ENCODE results near the gene MYH6. TPM values are rescaled to one million over a fixed set of nuclear protein-coding genes. Genes with fewer than 3 reads are reported as not detected.

Gene MYH6
- total RNA-seq, 1 donor from 2014 or later, result not detected

DNA sequence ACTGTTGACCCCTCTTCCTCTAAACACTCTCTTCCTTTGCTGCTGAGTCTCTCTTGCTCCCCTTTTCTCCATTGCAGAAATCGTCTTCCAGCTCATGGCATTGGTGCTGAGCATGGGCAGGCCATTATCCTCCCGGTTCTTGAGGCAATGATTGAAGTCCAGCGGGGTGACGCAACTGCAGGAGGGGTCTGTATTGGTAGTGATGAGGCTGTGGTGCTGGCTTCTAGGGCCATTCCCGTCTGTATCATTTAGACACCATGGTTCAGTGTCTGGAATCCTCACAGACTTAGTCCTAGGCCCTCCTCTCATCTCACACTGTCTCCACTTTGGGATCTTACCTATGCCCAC is 54.7 kb downstream of the MYH6 start:
- H3K4me1 ChIP-seq, result peaks cover 20% of the 10 kb centered on the region
- no peaks in the 10 kb centered on the region for H3K9me3 ChIP-seq
- intact Hi-C loops (cut with DNase I), result no loop called here
- H3K27me3 ChIP-seq, result no peaks in the 10 kb centered on the region
- TF ChIP-seq, protein P1, sequence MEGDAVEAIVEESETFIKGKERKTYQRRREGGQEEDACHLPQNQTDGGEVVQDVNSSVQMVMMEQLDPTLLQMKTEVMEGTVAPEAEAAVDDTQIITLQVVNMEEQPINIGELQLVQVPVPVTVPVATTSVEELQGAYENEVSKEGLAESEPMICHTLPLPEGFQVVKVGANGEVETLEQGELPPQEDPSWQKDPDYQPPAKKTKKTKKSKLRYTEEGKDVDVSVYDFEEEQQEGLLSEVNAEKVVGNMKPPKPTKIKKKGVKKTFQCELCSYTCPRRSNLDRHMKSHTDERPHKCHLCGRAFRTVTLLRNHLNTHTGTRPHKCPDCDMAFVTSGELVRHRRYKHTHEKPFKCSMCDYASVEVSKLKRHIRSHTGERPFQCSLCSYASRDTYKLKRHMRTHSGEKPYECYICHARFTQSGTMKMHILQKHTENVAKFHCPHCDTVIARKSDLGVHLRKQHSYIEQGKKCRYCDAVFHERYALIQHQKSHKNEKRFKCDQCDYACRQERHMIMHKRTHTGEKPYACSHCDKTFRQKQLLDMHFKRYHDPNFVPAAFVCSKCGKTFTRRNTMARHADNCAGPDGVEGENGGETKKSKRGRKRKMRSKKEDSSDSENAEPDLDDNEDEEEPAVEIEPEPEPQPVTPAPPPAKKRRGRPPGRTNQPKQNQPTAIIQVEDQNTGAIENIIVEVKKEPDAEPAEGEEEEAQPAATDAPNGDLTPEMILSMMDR (IDR thresholded peaks at IDR 0.05), result no peak
- TF ChIP-seq POLR2AphosphoS5 (IDR thresholded peaks at IDR 0.05; ENCODE audit: insufficient read depth in 1 of 2, low read depth in 1 of 2) (no peak), POLR2A (IDR thresholded peaks at IDR 0.05) (no peak)
- H3K36me3 ChIP-seq, result peaks cover 0 to 6% of the 10 kb centered on the region in 2 donors
- peak overlapping the region; percentile 76 for H3K27ac ChIP-seq
- peak in 1 of 2 donors; percentile 85 for DNase-seq (ENCODE audit: extremely low spot score in 2 of 2)
- no peak overlapping the region for H3K4me3 ChIP-seq

DNA sequence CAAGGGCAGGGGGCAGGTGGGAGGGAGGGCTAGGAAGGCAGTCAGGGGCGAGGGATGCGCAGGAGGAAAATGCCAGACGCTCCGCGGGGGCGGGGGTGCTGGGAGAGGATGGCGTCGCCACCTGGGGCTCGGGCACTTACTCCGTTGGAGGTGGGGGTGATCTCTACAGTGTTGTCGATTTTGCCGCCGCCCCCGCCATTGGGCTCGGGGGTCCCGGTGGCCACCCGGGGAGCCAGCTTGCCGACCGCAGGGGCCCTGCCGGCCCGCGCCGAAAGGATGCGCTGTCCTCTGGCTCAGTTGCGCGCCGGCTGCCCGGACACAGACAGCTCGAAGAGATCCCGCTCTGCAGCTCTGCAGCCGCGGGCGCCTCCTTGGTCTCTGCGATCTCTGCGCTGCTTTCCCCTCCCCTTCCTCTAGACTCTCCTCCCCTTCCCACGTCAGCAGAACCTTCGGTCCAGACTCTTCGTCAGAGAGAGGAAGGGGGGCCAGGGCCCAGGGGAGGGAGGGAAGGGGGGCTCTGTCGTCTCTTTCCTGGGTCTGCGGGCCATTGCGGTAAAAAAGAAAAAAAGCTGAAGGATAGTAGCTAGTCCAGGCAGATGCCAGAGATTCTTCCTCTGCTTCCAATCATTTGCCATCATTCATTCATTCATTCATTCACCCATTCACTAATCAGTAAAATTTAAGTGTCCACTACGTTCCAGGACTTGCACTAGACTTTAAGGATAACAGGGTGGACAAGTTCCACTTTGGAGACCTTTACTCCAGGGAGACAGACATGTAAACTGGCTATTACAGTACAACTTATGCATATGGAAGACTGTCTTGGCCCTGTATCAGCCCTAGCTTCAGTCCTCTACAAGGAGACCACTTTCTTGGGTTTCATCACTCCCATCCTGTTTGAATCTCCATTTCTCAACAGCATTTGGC is 55.3 kb downstream of the MYH6 start, which contains the start of gene SLC22A17:
Gene SLC22A17, minus strand, starts transcription at position 382 of the 927 bp plus-strand sequence.
- Histone ChIP-seq H3K36me3 (peaks cover 0 to 6% of the 10 kb centered on the region in 2 donors), H3K4me1 (peaks cover 20% of the 10 kb centered on the region), H3K9me3 (no peaks in the 10 kb centered on the region), H3K27me3 (no peaks in the 10 kb centered on the region), H3K27ac (peak within 1 kb of the TSS; percentile 76), H3K4me3 (peak within 1 kb of the TSS; percentile 66 to 68)
- DNase-seq (ENCODE audit: extremely low spot score in 2 of 2), result peak in 1 of 2 donors; percentile 91
- intact Hi-C loops (cut with DNase I), result no loop called here
- TF ChIP-seq POLR2AphosphoS5 (IDR thresholded peaks at IDR 0.05; ENCODE audit: insufficient read depth in 1 of 2, low read depth in 1 of 2) (peak; percentile 70 to 98), POLR2A (IDR thresholded peaks at IDR 0.05) (peak; percentile 33 to 90)
- TF ChIP-seq, protein P1 (IDR thresholded peaks at IDR 0.05), result peak in 1 of 3 experiments; percentile 6

DNA sequence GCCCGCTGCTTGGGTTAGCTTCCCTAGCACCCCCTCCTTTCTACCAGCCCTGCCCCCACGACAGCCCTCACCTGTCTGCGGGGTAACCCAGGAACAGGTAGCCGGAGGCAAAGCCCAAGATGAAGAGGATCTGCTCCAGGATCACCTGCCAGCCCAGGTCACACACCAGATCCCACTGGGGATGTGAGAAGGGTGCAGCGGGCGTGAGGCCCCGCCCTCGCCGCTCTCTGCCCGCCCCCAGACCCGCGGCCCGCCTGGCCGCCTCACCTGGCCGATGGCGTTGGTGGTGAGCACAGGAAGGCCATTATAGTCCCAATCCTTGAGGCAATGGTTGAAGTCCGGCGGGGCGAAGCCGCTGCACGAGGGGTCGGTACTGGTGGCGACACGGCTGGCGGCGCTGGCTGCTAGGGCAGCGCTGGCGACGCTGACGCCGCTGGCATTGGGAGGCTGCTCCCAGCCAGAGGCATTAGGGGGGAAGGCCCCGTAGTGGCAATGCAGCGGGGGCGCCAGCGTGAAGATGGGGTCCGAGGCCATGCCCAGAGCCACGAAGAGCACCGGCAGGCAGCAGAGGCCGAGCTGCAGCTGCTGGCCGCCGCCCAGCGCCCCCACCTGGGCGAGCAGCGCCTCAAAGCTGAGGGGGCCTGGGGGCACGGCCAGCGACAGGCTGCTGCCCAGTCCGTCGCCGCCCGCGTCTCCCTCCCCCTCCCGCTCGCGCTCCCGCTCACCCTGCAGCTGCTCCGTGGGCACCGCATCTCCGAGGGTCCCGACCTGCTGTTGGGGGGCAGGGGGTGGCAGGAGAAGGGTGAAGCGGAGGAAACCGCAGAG is 56.2 kb downstream of the MYH6 start:
- TF ChIP-seq, protein P1 (IDR thresholded peaks at IDR 0.05), result no peak
- no peak for TF ChIP-seq POLR2A (IDR thresholded peaks at IDR 0.05)
- TF ChIP-seq POLR2AphosphoS5 (IDR thresholded peaks at IDR 0.05; ENCODE audit: insufficient read depth in 1 of 2, low read depth in 1 of 2), result no peak
- peak in 1 of 2 donors; percentile 83 for DNase-seq (ENCODE audit: extremely low spot score in 2 of 2)
- Histone ChIP-seq H3K4me3 (peak overlapping the region; percentile 66 to 68), H3K27me3 (no peaks in the 10 kb centered on the region), H3K9me3 (no peaks in the 10 kb centered on the region), H3K4me1 (peaks cover 20% of the 10 kb centered on the region), H3K27ac (peak overlapping the region; percentile 76), H3K36me3 (no peaks in the 10 kb centered on the region)
- intact Hi-C loops (cut with DNase I), result no loop called here

DNA sequence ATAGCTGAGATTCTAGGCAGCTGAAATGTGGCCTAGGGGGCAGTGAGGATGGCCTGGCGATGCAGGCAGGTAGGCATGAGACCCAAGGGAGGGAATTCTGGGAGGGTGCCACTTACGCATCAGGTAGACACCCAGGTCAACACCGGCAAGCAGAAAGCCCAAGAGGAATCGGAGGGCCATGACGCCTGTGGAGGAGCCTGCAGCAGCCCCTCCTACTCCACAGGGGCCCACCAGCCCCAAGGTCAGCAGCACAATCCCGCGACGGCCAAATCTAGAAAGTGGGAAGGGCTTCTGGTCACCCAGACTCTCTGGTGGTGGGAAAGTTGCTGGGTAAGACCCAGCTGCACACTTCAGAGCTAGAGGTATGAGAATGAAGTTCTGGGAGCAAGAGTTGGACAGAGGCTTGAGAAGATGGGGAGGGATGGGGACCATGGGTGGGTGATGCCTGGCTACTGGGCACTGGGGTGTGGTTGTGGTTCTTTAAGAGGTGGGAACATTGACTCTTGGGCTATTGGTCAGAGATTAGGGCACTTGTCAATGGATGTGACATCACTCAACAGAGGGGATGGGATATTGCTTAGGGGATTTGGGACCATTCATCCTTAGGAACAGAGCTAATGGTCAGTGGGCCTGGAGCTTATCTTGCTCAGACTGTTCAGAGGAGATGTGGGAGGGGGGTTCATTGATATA is 58.8 kb downstream of the MYH6 start:
- intact Hi-C loops (cut with DNase I), result no loop called here
- no peaks in the 10 kb centered on the region for H3K36me3 ChIP-seq

More for the DNA sequence above, 58.8 kb downstream of the MYH6 start:
- Histone ChIP-seq H3K27me3 (no peaks in the 10 kb centered on the region), H3K4me1 (peaks cover 20% of the 10 kb centered on the region), H3K4me3 (no peak overlapping the region), H3K9me3 (no peaks in the 10 kb centered on the region), H3K27ac (no peak overlapping the region)
- peak in 1 of 2 donors; percentile 76 for DNase-seq (ENCODE audit: extremely low spot score in 2 of 2)
- TF ChIP-seq POLR2A (IDR thresholded peaks at IDR 0.05) (no peak), POLR2AphosphoS5 (IDR thresholded peaks at IDR 0.05; ENCODE audit: insufficient read depth in 1 of 2, low read depth in 1 of 2) (no peak)
- TF ChIP-seq, protein P1 (IDR thresholded peaks at IDR 0.05), result no peak
